Astrocyte (in vitro differentiated cells and primary cell): ENCODE measurements around the gene ZNF578. TPM values are rescaled to one million over a fixed set of nuclear protein-coding genes. Genes with fewer than 3 reads are reported as not detected.
"Not testable (repeated sequence)": the region's sequence is repeated elsewhere in the genome, so short reads cannot be mapped to it uniquely, and the experiment has no call there.

Experiments
- DNase-seq: peaks from one replicate; pipeline ENCODE4 v3.0.0-alpha.2; 2010; ENCODE audit warnings: low read depth
- FAIRE-seq: peaks from 2 replicates; lab custom pipeline; 2011; peaks lifted over from hg19 to GRCh38; lab: Jason Lieb, UNC
- H2AFZ ChIP-seq: 2 replicates; pipeline ENCODE4 v1.6.0; 2012; ENCODE audit warnings: low read depth, low read length, inconsistent platforms
- H3K27ac ChIP-seq: 2 replicates; pipeline ENCODE4 v1.5.1; 2011; ENCODE audit warnings: low read depth, low read length, inconsistent platforms
- H3K27me3 ChIP-seq: 2 replicates; pipeline ENCODE4 v1.6.0; 2011; ENCODE audit warnings: low read length, inconsistent platforms; ENCODE audit not compliant: insufficient read depth
- H3K36me3 ChIP-seq: 2 replicates; pipeline ENCODE4 v1.5.1; 2011; ENCODE audit warnings: low read length, inconsistent platforms; ENCODE audit not compliant: insufficient read depth
- H3K4me1 ChIP-seq: 2 replicates; pipeline ENCODE4 v1.5.1; 2011; ENCODE audit warnings: low read length, inconsistent platforms; ENCODE audit not compliant: insufficient read depth
- H3K4me2 ChIP-seq: 2 replicates; pipeline ENCODE4 v1.6.0; 2012; ENCODE audit warnings: low read length, inconsistent platforms
- H3K4me3 ChIP-seq: 2 replicates; pipeline ENCODE4 v1.5.1; 2011; ENCODE audit warnings: low read depth, mild to moderate bottlenecking, low read length, inconsistent platforms; ENCODE audit not compliant: insufficient read depth
- H3K79me2 ChIP-seq: 2 replicates; pipeline ENCODE4 v1.6.0; 2012; ENCODE audit warnings: mild to moderate bottlenecking, low read length, inconsistent platforms; ENCODE audit not compliant: insufficient read depth
- H3K9ac ChIP-seq: 2 replicates; pipeline ENCODE4 v1.6.0; 2012; ENCODE audit warnings: mild to moderate bottlenecking, low read length, inconsistent platforms
- H3K9me3 ChIP-seq: 2 replicates; pipeline ENCODE4 v1.5.1; 2012; ENCODE audit warnings: low read depth, mild to moderate bottlenecking, low read length, inconsistent platforms; ENCODE audit not compliant: insufficient read depth
- H4K20me1 ChIP-seq: 2 replicates; pipeline ENCODE4 v1.6.0; 2012; ENCODE audit warnings: low read length, inconsistent platforms; ENCODE audit not compliant: insufficient read depth
- H3K27ac Mint-ChIP-seq: one replicate; pipeline ENCODE4 v1.8.0; 2021; ENCODE audit warnings: mild to moderate bottlenecking, mixed read lengths; ENCODE audit not compliant: unreplicated experiment
- H3K27me3 Mint-ChIP-seq: one replicate; pipeline ENCODE4 v1.8.0; 2021; ENCODE audit warnings: low read depth, mixed read lengths; ENCODE audit not compliant: unreplicated experiment
- H3K36me3 Mint-ChIP-seq: one replicate; pipeline ENCODE4 v1.8.0; 2021; ENCODE audit warnings: low read depth, mixed read lengths; ENCODE audit not compliant: unreplicated experiment
- H3K4me1 Mint-ChIP-seq: one replicate; pipeline ENCODE4 v1.8.0; 2021; ENCODE audit warnings: low read depth, mixed read lengths; ENCODE audit not compliant: unreplicated experiment
- H3K4me3 Mint-ChIP-seq: one replicate; pipeline ENCODE4 v1.8.0; 2021; ENCODE audit warnings: mild to moderate bottlenecking, moderate library complexity, mixed read lengths; ENCODE audit not compliant: unreplicated experiment
- H3K9me3 Mint-ChIP-seq: one replicate; pipeline ENCODE4 v1.8.0; 2021; ENCODE audit warnings: mild to moderate bottlenecking, mixed read lengths; ENCODE audit not compliant: unreplicated experiment
- CTCF ChIP-seq: IDR thresholded peaks from 2 replicates; pipeline ENCODE4 v1.5.1; 2011; ENCODE audit warnings: low read depth, mild to moderate bottlenecking, inconsistent platforms, low read length, moderate library complexity; ENCODE audit not compliant: insufficient read depth
- EZH2 ChIP-seq: IDR thresholded peaks from 2 replicates; pipeline ENCODE4 v1.6.1; 2012; ENCODE audit warnings: mild to moderate bottlenecking, low read length, inconsistent platforms; ENCODE audit not compliant: insufficient read depth
- total RNA-seq: library from RNA; stranded (reverse); gene quantifications from 2 replicates; pipeline ENCODE4 v1.2.1, GENCODE V29; 2021

ZNF578 gene
- total RNA-seq, 1 donor from 2014 or later, result not detected

- H3K9ac ChIP-seq, result no peak overlapping the region
- no peak overlapping the region for H3K27ac ChIP-seq
- Mint-ChIP-seq H3K36me3 (peaks cover 81% of the 10 kb centered on the region), H3K4me1 (no peaks in the 10 kb centered on the region), H3K27me3 (no peaks in the 10 kb centered on the region), H3K4me3 (no peak overlapping the region), H3K9me3 (peaks cover 67% of the 10 kb centered on the region), H3K27ac (no peak overlapping the region)
- DNase-seq (no peak), FAIRE-seq (no peak)
- peaks cover 24% of the 10 kb centered on the region for H3K36me3 ChIP-seq
- H3K4me1 ChIP-seq, result no peaks in the 10 kb centered on the region
- H3K4me2 ChIP-seq, result no peak overlapping the region
- H3K4me3 ChIP-seq, result no peak overlapping the region
- TF ChIP-seq EZH2 (no peak), CTCF (no peak)
- H3K9me3 ChIP-seq, result peaks cover 46% of the 10 kb centered on the region
- H2AFZ ChIP-seq, result no peak overlapping the region
- H3K79me2 ChIP-seq, result peaks cover 3% of the 10 kb centered on the region
- H3K27me3 ChIP-seq, result no peaks in the 10 kb centered on the region
- no peaks in the 10 kb centered on the region for H4K20me1 ChIP-seq
These were observed 104.1 kb downstream of the ZNF578 start for GRCh38 chr19:52557231-52557995.

- Histone ChIP-seq H3K36me3 (peaks cover 14% of the 10 kb centered on the region), H3K9me3 (peaks cover 38% of the 10 kb centered on the region)
- H3K27me3 ChIP-seq, DNase-seq, H3K79me2 ChIP-seq, H3K4me1 ChIP-seq, FAIRE-seq, H3K4me3 Mint-ChIP-seq, H3K4me1 Mint-ChIP-seq, H3K27me3 Mint-ChIP-seq, H3K9ac ChIP-seq, H4K20me1 ChIP-seq, H3K27ac ChIP-seq, H3K27ac Mint-ChIP-seq, H3K4me3 ChIP-seq, H3K4me2 ChIP-seq, H2AFZ ChIP-seq: not testable (repeated sequence)
- Mint-ChIP-seq H3K36me3 (peaks cover 78% of the 10 kb centered on the region), H3K9me3 (peaks cover 59% of the 10 kb centered on the region)
These were observed 105.5 kb downstream of the ZNF578 start for GRCh38 chr19:52558732-52559445.

- not testable (repeated sequence) for H3K4me2 ChIP-seq, DNase-seq, H3K27ac Mint-ChIP-seq, H3K27ac ChIP-seq, H3K4me1 Mint-ChIP-seq, H3K36me3 ChIP-seq, H3K4me3 Mint-ChIP-seq, FAIRE-seq, H3K27me3 Mint-ChIP-seq, H2AFZ ChIP-seq, H3K9ac ChIP-seq, H3K4me1 ChIP-seq, H3K79me2 ChIP-seq, H4K20me1 ChIP-seq, H3K27me3 ChIP-seq, H3K4me3 ChIP-seq
- peaks cover 17% of the 10 kb centered on the region for H3K9me3 ChIP-seq
- peaks cover 51% of the 10 kb centered on the region for H3K9me3 Mint-ChIP-seq
- H3K36me3 Mint-ChIP-seq, result peaks cover 69% of the 10 kb centered on the region
These were observed 108.3 kb downstream of the ZNF578 start for GRCh38 chr19:52561611-52562010.

Other genes with a start within 250 kb of the ZNF578 start
- 13.2 and 16.5 TPM in 2 replicates for gene ZNF766, start 184.0 kb upstream of the ZNF578 start, total RNA-seq
- gene ZNF480, start 156.4 kb upstream of the ZNF578 start, total RNA-seq, result 8.8 and 12.6 TPM in 2 replicates
- gene ZNF610, start 117.3 kb upstream of the ZNF578 start, total RNA-seq, result 5.7 and 5.8 TPM in 2 replicates
- 8.3 and 11.0 TPM in 2 replicates for gene ZNF880, start 83.6 kb upstream of the ZNF578 start, total RNA-seq
- 7.5 and 8.1 TPM in 2 replicates for gene ZNF528, start 55.7 kb upstream of the ZNF578 start, total RNA-seq
- gene ZNF534, start 24.4 kb upstream of the ZNF578 start, total RNA-seq, result not detected in 2 replicates
- 15.1 and 18.0 TPM in 2 replicates for gene ZNF808, start 74.1 kb downstream of the ZNF578 start, total RNA-seq
- 10.9 and 15.6 TPM in 2 replicates for gene ZNF701, start 116.7 kb downstream of the ZNF578 start, total RNA-seq
- 27.6 and 35.4 TPM in 2 replicates for gene ZNF83, start 184.8 kb downstream of the ZNF578 start, total RNA-seq